ENCODE data around the gene ATG9B.
"Not testable (repeated sequence)": the region's sequence is repeated elsewhere in the genome, so short reads cannot be mapped to it uniquely, and the experiment has no call there.

Gene ATG9B

DNA sequence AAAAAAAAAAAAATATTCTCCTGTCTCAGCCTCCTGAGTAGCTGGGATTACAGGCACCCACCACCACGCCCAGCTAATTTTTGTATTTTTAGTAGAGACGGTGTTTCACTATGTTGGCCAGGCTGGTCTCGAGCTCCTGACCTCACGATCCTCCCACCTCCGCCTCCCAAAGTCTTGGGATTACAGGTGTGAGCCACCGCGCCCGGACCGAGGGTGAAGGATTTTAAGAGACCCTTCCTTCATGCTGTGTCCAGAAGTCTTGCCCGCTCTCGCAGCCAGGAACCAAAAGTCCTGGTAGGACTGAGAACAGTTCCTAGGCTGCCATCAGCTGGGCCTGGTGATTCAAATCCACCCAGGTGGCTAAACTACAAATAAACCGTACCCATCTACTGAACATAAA, 12.7 kb downstream of the ATG9B start:
- not testable (repeated sequence) for H2BK120ac ChIP-seq (ENCODE audit: insufficient read depth, low read length, poor library complexity); H2BK5ac ChIP-seq (ENCODE audit: low read depth, low read length, poor library complexity); H4K91ac ChIP-seq (ENCODE audit: low read depth, low read length); H3K4ac ChIP-seq (ENCODE audit: low read depth, low read length); H2AFZ ChIP-seq (ENCODE audit: insufficient read depth, low read length, poor library complexity); H3K18ac ChIP-seq (ENCODE audit: low read length); H4K8ac ChIP-seq (ENCODE audit: low read depth, low read length); H3K79me2 ChIP-seq (ENCODE audit: control insufficient read depth, insufficient read depth, low read length, poor library complexity); H3K36me3 ChIP-seq (ENCODE audit: control insufficient read depth in 1 of 2, insufficient read depth in 2 of 2, low read length in 2 of 2); H3K27ac ChIP-seq (ENCODE audit: low read depth, low read length); H4K12ac ChIP-seq (ENCODE audit: low read depth, low read length); H2AK5ac ChIP-seq (ENCODE audit: low read length); H3K9me3 ChIP-seq (ENCODE audit: insufficient read depth, low read depth, low read length); H3K27me3 ChIP-seq (ENCODE audit: insufficient read depth, low read length); H3K14ac ChIP-seq (ENCODE audit: low read length); H3K23ac ChIP-seq (ENCODE audit: low read length); DNase-seq; H3K4me3 ChIP-seq (ENCODE audit: low read depth, low read length); H3K9ac ChIP-seq (ENCODE audit: low read length); H2BK12ac ChIP-seq (ENCODE audit: low read length); H3K4me2 ChIP-seq (ENCODE audit: low read length)
- peaks cover 12% of the 10 kb centered on the region for H3K79me1 ChIP-seq (ENCODE audit: low read length)
- peaks cover 33 to 42% of the 10 kb centered on the region in 2 experiments for H3K4me1 ChIP-seq (ENCODE audit: control insufficient read depth in 1 of 2, insufficient read depth in 2 of 2, low read length in 2 of 2)
- no CpG with 5 or more reads among the region's 12 CpGs for WGBS (ENCODE audit: extremely low coverage, insufficient coverage, insufficient read length)

DNA sequence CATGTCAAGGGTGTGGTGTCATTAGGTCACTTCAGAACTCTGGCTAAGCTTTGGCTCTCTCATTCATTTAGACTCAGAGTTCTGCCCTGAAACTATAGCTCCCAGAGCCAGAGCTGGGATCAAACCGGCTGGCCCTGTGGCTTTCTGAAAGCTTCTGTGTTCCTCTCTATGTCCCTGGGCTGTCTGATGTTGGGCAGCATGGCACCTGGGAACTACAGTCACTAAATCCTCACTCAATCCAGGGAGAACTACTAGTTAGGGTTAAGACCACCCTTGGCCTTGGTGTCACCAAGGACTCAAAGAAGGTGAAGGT, 13.2 kb downstream of the ATG9B start:
- no CpG with 5 or more reads among the region's 1 CpG for WGBS (ENCODE audit: extremely low coverage, insufficient coverage, insufficient read length)
- H3K4me2 ChIP-seq (ENCODE audit: low read length) = no peak overlapping the region

DNA sequence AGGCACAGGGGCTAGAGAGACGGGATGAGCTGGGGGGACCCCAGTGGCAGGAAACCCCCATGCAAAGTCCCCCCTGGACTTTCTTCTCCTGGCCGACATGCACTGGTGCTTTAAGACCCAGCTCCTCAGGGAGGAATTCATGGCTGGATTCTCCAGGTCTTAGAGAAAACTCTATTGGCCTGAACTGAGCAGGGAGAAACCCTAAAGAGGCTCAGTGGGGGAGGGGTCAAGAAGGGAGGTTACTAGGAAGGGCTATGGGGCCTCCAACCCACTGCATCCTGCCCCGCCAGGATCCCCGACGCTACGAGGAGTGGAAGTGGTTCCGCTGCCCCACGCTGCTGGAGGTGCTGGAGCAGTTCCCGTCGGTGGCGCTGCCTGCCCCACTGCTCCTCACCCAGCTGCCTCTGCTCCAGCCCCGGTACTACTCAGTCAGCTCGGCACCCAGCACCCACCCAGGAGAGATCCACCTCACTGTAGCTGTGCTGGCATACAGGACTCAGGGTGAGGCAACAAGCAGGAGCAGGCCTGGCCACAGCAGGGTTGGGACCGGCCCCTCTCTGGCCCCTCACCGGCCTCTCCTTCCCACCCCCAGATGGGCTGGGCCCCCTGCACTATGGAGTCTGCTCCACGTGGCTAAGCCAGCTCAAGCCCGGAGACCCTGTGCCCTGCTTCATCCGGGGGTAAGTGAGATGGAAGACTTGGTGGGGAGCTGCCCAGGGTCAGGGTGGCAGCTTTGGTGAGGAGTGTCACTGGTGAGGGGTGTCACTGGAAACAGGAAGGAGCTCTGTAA, 13.8 kb downstream of the ATG9B start:
- H3K4me2 ChIP-seq (ENCODE audit: low read length) = peak overlapping the region; percentile 23
- peak overlapping the region; percentile 5 for H4K8ac ChIP-seq (ENCODE audit: low read depth, low read length)
- H2AK5ac ChIP-seq (ENCODE audit: low read length) = peak overlapping the region; percentile 45
- H3K4ac ChIP-seq (ENCODE audit: low read depth, low read length) = no peak overlapping the region
- H3K27me3 ChIP-seq (ENCODE audit: insufficient read depth, low read length) = no peaks in the 10 kb centered on the region
- peak overlapping the region; percentile 75 for H4K91ac ChIP-seq (ENCODE audit: low read depth, low read length)
- H2BK5ac ChIP-seq (ENCODE audit: low read depth, low read length, poor library complexity) = peak overlapping the region; percentile 7
- no peak for DNase-seq
- H3K27ac ChIP-seq (ENCODE audit: low read depth, low read length) = no peak overlapping the region
- H3K4me1 ChIP-seq (ENCODE audit: control insufficient read depth in 1 of 2, insufficient read depth in 2 of 2, low read length in 2 of 2) = peaks cover 33 to 42% of the 10 kb centered on the region in 2 experiments
- peak overlapping the region; percentile 19 for H3K14ac ChIP-seq (ENCODE audit: low read length)
- no peak overlapping the region for H4K12ac ChIP-seq (ENCODE audit: low read depth, low read length)
- peaks cover 12% of the 10 kb centered on the region for H3K79me1 ChIP-seq (ENCODE audit: low read length)
- H2BK120ac ChIP-seq (ENCODE audit: insufficient read depth, low read length, poor library complexity) = peak overlapping the region; percentile 40
- no peak overlapping the region for H3K23ac ChIP-seq (ENCODE audit: low read length)
- no peaks in the 10 kb centered on the region for H3K36me3 ChIP-seq (ENCODE audit: control insufficient read depth in 1 of 2, insufficient read depth in 2 of 2, low read length in 2 of 2)
- no CpG with 5 or more reads among the region's 18 CpGs for WGBS (ENCODE audit: extremely low coverage, insufficient coverage, insufficient read length)
- no peaks in the 10 kb centered on the region for H3K79me2 ChIP-seq (ENCODE audit: control insufficient read depth, insufficient read depth, low read length, poor library complexity)
- no peak overlapping the region for H3K4me3 ChIP-seq (ENCODE audit: low read depth, low read length)
- peak overlapping the region; percentile 68 for H2BK12ac ChIP-seq (ENCODE audit: low read length)
- H2AFZ ChIP-seq (ENCODE audit: insufficient read depth, low read length, poor library complexity) = peak overlapping the region; percentile 8
- peaks cover 4% of the 10 kb centered on the region for H3K9me3 ChIP-seq (ENCODE audit: insufficient read depth, low read depth, low read length)
- H3K9ac ChIP-seq (ENCODE audit: low read length) = no peak overlapping the region
- H3K18ac ChIP-seq (ENCODE audit: low read length) = peak overlapping the region; percentile 23

More for the DNA sequence above, 13.2 kb downstream of the ATG9B start:
- H3K27ac ChIP-seq (ENCODE audit: low read depth, low read length) = no peak overlapping the region
- peaks cover 33 to 42% of the 10 kb centered on the region in 2 experiments for H3K4me1 ChIP-seq (ENCODE audit: control insufficient read depth in 1 of 2, insufficient read depth in 2 of 2, low read length in 2 of 2)
- no peak overlapping the region for H2AFZ ChIP-seq (ENCODE audit: insufficient read depth, low read length, poor library complexity)
- H4K8ac ChIP-seq (ENCODE audit: low read depth, low read length) = no peak overlapping the region
- H3K9ac ChIP-seq (ENCODE audit: low read length) = no peak overlapping the region
- no peak overlapping the region for H3K23ac ChIP-seq (ENCODE audit: low read length)
- peak overlapping the region; percentile 68 for H2BK12ac ChIP-seq (ENCODE audit: low read length)
- H3K4ac ChIP-seq (ENCODE audit: low read depth, low read length) = no peak overlapping the region
- H2BK120ac ChIP-seq (ENCODE audit: insufficient read depth, low read length, poor library complexity) = no peak overlapping the region
- H4K12ac ChIP-seq (ENCODE audit: low read depth, low read length) = no peak overlapping the region
- peaks cover 4% of the 10 kb centered on the region for H3K9me3 ChIP-seq (ENCODE audit: insufficient read depth, low read depth, low read length)
- H4K91ac ChIP-seq (ENCODE audit: low read depth, low read length) = peak overlapping the region; percentile 75
- H2BK5ac ChIP-seq (ENCODE audit: low read depth, low read length, poor library complexity) = no peak overlapping the region
- no peak overlapping the region for H3K18ac ChIP-seq (ENCODE audit: low read length)
- no peaks in the 10 kb centered on the region for H3K79me2 ChIP-seq (ENCODE audit: control insufficient read depth, insufficient read depth, low read length, poor library complexity)
- no peaks in the 10 kb centered on the region for H3K36me3 ChIP-seq (ENCODE audit: control insufficient read depth in 1 of 2, insufficient read depth in 2 of 2, low read length in 2 of 2)
- H3K79me1 ChIP-seq (ENCODE audit: low read length) = peaks cover 12% of the 10 kb centered on the region
- no peak overlapping the region for H3K4me3 ChIP-seq (ENCODE audit: low read depth, low read length)
- no peak for DNase-seq
- no peak overlapping the region for H3K14ac ChIP-seq (ENCODE audit: low read length)
- H3K27me3 ChIP-seq (ENCODE audit: insufficient read depth, low read length) = no peaks in the 10 kb centered on the region
- no peak overlapping the region for H2AK5ac ChIP-seq (ENCODE audit: low read length)

DNA sequence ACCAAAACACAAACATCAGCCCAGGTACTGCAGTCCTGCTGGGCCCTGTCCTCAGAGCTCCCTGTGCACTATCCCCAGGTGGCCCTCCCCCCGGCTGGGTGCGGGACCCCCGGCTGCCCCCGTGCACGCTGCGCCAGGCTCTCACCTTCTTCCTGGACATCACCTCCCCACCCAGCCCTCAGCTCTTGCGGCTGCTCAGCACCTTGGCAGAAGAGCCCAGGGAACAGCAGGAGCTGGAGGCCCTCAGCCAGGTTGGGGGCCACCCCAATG, 14.3 kb downstream of the ATG9B start:
- Histone ChIP-seq H3K79me2 (ENCODE audit: control insufficient read depth, insufficient read depth, low read length, poor library complexity) (no peaks in the 10 kb centered on the region), H4K91ac (ENCODE audit: low read depth, low read length) (peak overlapping the region; percentile 3), H4K12ac (ENCODE audit: low read depth, low read length) (no peak overlapping the region), H3K4ac (ENCODE audit: low read depth, low read length) (no peak overlapping the region), H2AFZ (ENCODE audit: insufficient read depth, low read length, poor library complexity) (no peak overlapping the region), H2BK12ac (ENCODE audit: low read length) (no peak overlapping the region), H3K23ac (ENCODE audit: low read length) (no peak overlapping the region), H3K9me3 (ENCODE audit: insufficient read depth, low read depth, low read length) (peaks cover 4% of the 10 kb centered on the region), H3K27me3 (ENCODE audit: insufficient read depth, low read length) (no peaks in the 10 kb centered on the region), H2AK5ac (ENCODE audit: low read length) (no peak overlapping the region), H3K4me1 (ENCODE audit: control insufficient read depth in 1 of 2, insufficient read depth in 2 of 2, low read length in 2 of 2) (peaks cover 33 to 42% of the 10 kb centered on the region in 2 experiments), H3K9ac (ENCODE audit: low read length) (no peak overlapping the region), H3K4me2 (ENCODE audit: low read length) (no peak overlapping the region), H3K79me1 (ENCODE audit: low read length) (peaks cover 12% of the 10 kb centered on the region), H2BK120ac (ENCODE audit: insufficient read depth, low read length, poor library complexity) (no peak overlapping the region), H3K14ac (ENCODE audit: low read length) (no peak overlapping the region), H2BK5ac (ENCODE audit: low read depth, low read length, poor library complexity) (no peak overlapping the region), H3K27ac (ENCODE audit: low read depth, low read length) (no peak overlapping the region), H3K36me3 (ENCODE audit: control insufficient read depth in 1 of 2, insufficient read depth in 2 of 2, low read length in 2 of 2) (no peaks in the 10 kb centered on the region), H4K8ac (ENCODE audit: low read depth, low read length) (no peak overlapping the region), H3K18ac (ENCODE audit: low read length) (no peak overlapping the region), H3K4me3 (ENCODE audit: low read depth, low read length) (no peak overlapping the region)
- no CpG with 5 or more reads among the region's 7 CpGs for WGBS (ENCODE audit: extremely low coverage, insufficient coverage, insufficient read length)
- DNase-seq = no peak
